SK-N-SH (cell line): ENCODE results near the gene EXOC2. TPM values are rescaled to one million over a fixed set of nuclear protein-coding genes. Genes with fewer than 3 reads are reported as not detected.

Experiments
- CTCF ChIA-PET: fragments of 300-600, 350-600 bp; formaldehyde crosslinking; extraction: SDS; loops from one replicate; lab custom pipeline; 2021; lab: Yijun Ruan, JAX
- POLR2A ChIA-PET: fragments of 350-600 bp; sonication (Branson Sonifier 250); formaldehyde crosslinking; extraction: SDS; loops from one replicate; lab custom pipeline; 2020; ENCODE audit warnings: antibody characterized with exemption, inconsistent platforms; lab: Yijun Ruan, JAX
- DNase-seq: peaks from one replicate; pipeline ENCODE4 v3.0.0; 2012
- H2AFZ ChIP-seq: fragments of 200-600 bp; sonication (generic); 2 replicates; pipeline ENCODE4 v1.8.1; 2016; ENCODE audit warnings: antibody characterized with exemption, mild to moderate bottlenecking, low read depth
- H3F3A ChIP-seq: fragments of 200-600 bp; sonication (generic); replicated peaks from 2 replicates; pipeline ENCODE3; 2016; ENCODE audit warnings: antibody characterized with exemption, mild to moderate bottlenecking; ENCODE audit not compliant: insufficient read depth
- H3K27ac ChIP-seq, 2 experiments: fragments of 200-500 bp in 1 of 2; fragments of 200-600 bp in 1 of 2; sonication (Bioruptor generic) in 1 of 2; sonication (generic), shearing (Covaris generic) in 1 of 2; 2 replicates each; pipeline versions ENCODE4 v1.5.1 to v1.6.1; 2014 to 2016; ENCODE audit warnings: low read depth in 2 of 2, inconsistent platforms in 1 of 2, low read length in 1 of 2, mild to moderate bottlenecking in 1 of 2, mixed read lengths in 1 of 2
- H3K27me3 ChIP-seq: fragments of 200-600 bp; sonication (generic), shearing (Covaris generic); 2 replicates; pipeline ENCODE4 v1.6.1; 2016; ENCODE audit warnings: mixed run types; ENCODE audit not compliant: insufficient read depth
- H3K36me3 ChIP-seq, 2 experiments: fragments of 200-500 bp in 1 of 2; fragments of 200-600 bp in 1 of 2; sonication (Bioruptor generic) in 1 of 2; sonication (generic) in 1 of 2; replicated peaks in 1 of 2; 2 replicates each; pipeline versions ENCODE3 to v1.5.1; 2014 to 2016; ENCODE audit warnings: low read length in 1 of 2, mild to moderate bottlenecking in 1 of 2; ENCODE audit not compliant: insufficient read depth in 2 of 2, control insufficient read depth in 1 of 2
- H3K4me1 ChIP-seq, 2 experiments: fragments of 200-500 bp in 1 of 2; fragments of 200-600 bp in 1 of 2; sonication (Bioruptor generic) in 1 of 2; sonication (generic), shearing (Covaris generic) in 1 of 2; 2 replicates each; pipeline versions ENCODE4 v1.5.1 to v1.6.1; 2014 to 2016; ENCODE audit warnings: low read depth in 1 of 2, low read length in 1 of 2, mixed run types in 1 of 2; ENCODE audit not compliant: insufficient read depth in 2 of 2, control insufficient read depth in 1 of 2
- H3K4me2 ChIP-seq: fragments of 200-600 bp; sonication (generic), shearing (Covaris generic); 2 replicates; pipeline ENCODE4 v1.6.1; 2017; ENCODE audit warnings: mixed run types
- H3K4me3 ChIP-seq, 2 experiments: fragments of 200-500 bp in 1 of 2; fragments of 200-600 bp in 1 of 2; sonication (Bioruptor generic) in 1 of 2; sonication (generic), shearing (Covaris generic) in 1 of 2; 2 replicates each; pipeline versions ENCODE4 v1.5.1 to v1.8.1; 2014 to 2016; ENCODE audit warnings: low read depth in 2 of 2, inconsistent platforms in 1 of 2, low read length in 1 of 2, mild to moderate bottlenecking in 1 of 2, mixed read lengths in 1 of 2, moderate library complexity in 1 of 2
- H3K79me2 ChIP-seq: fragments of 200-600 bp; sonication (generic); 2 replicates; pipeline ENCODE4 v1.8.1; 2017; ENCODE audit warnings: mild to moderate bottlenecking; ENCODE audit not compliant: insufficient read depth
- H3K9ac ChIP-seq: fragments of 200-600 bp; sonication (generic); 2 replicates; pipeline ENCODE4 v1.6.1; 2017; ENCODE audit warnings: mixed run types
- H3K9me2 ChIP-seq: fragments of 200-600 bp; sonication (generic); 2 replicates; pipeline ENCODE4 v1.6.1; 2017; ENCODE audit warnings: mixed run types
- H3K9me3 ChIP-seq: fragments of 200-600 bp; sonication (generic); 2 replicates; pipeline ENCODE4 v1.6.1; 2017; ENCODE audit warnings: mixed run types, mild to moderate bottlenecking, moderate library complexity
- H4K20me1 ChIP-seq: fragments of 200-600 bp; sonication (generic); 2 replicates; pipeline ENCODE4 v1.6.1; 2017; ENCODE audit warnings: mild to moderate bottlenecking, mixed run types; ENCODE audit not compliant: insufficient read depth
- EP300 ChIP-seq, 2 experiments: IDR thresholded peaks; 2 replicates each; pipeline versions ENCODE4 v1.4.0 to v1.6.1; 2012; ENCODE audit warnings: borderline replicate concordance in 1 of 2, low read depth in 1 of 2, low read length in 1 of 2
- FOXJ3 ChIP-seq: sonication (generic); formaldehyde crosslinking; IDR thresholded peaks from 2 replicates; pipeline ENCODE4 v1.5.1; 2020; ENCODE audit warnings: mild to moderate bottlenecking, missing genetic modification reagents
- MAX ChIP-seq: IDR thresholded peaks from 2 replicates; pipeline ENCODE4 v1.4.0; 2012; ENCODE audit warnings: low read depth
- PBX3 ChIP-seq: IDR thresholded peaks from 2 replicates; pipeline ENCODE4; 2012
- REST ChIP-seq: IDR thresholded peaks from 2 replicates; pipeline ENCODE4 v1.6.1; 2012; ENCODE audit warnings: mild to moderate bottlenecking, low read depth, low read length, moderate library complexity
- RXRA ChIP-seq: IDR thresholded peaks from 2 replicates; pipeline ENCODE4 v1.4.0; 2012; ENCODE audit warnings: low read depth, mild to moderate bottlenecking, borderline replicate concordance
- SIN3A ChIP-seq: IDR thresholded peaks from 2 replicates; pipeline ENCODE4 v1.6.1; 2012; ENCODE audit warnings: low read depth, mild to moderate bottlenecking, low read length, moderate library complexity, borderline replicate concordance
- SMC3 ChIP-seq: IDR thresholded peaks from 2 replicates; pipeline ENCODE4 v1.6.1; 2012; ENCODE audit warnings: low read depth, low read length, improper control_type of control experiment
- TEAD4 ChIP-seq: IDR thresholded peaks from 2 replicates; pipeline ENCODE4 v1.4.0; 2012; ENCODE audit warnings: mild to moderate bottlenecking, borderline replicate concordance; ENCODE audit not compliant: insufficient read depth
- USF1 ChIP-seq: IDR thresholded peaks from 2 replicates; pipeline ENCODE4 v1.4.0; 2012; ENCODE audit warnings: low read depth, borderline replicate concordance
- YY1 ChIP-seq: IDR thresholded peaks from 2 replicates; pipeline ENCODE4 v1.4.0; 2012; ENCODE audit warnings: low read depth, mild to moderate bottlenecking
- WGBS: methylation state at CpG from one replicate; pipeline ENCODE4 v1.1.6; 2017; ENCODE audit warnings: low lambda C conversion rate; 5-methylcytosine and 5-hydroxymethylcytosine counted together
- polyA plus RNA-seq, 3 experiments: library from polyadenylated mRNA; depleted of rRNA; stranded (reverse); fragments of >200 nt; gene quantifications; 2 replicates each; pipeline ENCODE4 v1.2.3, GENCODE V29; 2012

EXOC2 gene
- polyA plus RNA-seq, 1 of the 3 experiments (the other 2 are of a cell fraction): 10.6 TPM

- WGBS: 93% methylated on average over 3 of the region's 3 CpGs
These were observed 193.3 kb downstream of the EXOC2 start for GRCh38 chr6:499617-500016.

More at GRCh38 chr6:499617-500016, 193.3 kb downstream of the EXOC2 start:
- Histone ChIP-seq H3F3A (no peaks in the 10 kb centered on the region), H3K79me2 (no peaks in the 10 kb centered on the region), H3K9me3 (no peaks in the 10 kb centered on the region), H3K27me3 (no peaks in the 10 kb centered on the region), H3K4me1 (no peaks in the 10 kb centered on the region), H3K27ac (no peak overlapping the region), H4K20me1 (no peaks in the 10 kb centered on the region), H3K4me2 (no peak overlapping the region), H3K4me3 (no peak overlapping the region), H3K9ac (no peak overlapping the region), H3K9me2 (no peaks in the 10 kb centered on the region), H3K36me3 (peaks cover 16 to 28% of the 10 kb centered on the region in 2 experiments), H2AFZ (no peak overlapping the region)
- no peak for TF ChIP-seq MAX
- no peak for TF ChIP-seq YY1
- TF ChIP-seq FOXJ3: no peak
- TF ChIP-seq PBX3: no peak
- TF ChIP-seq EP300 (IDR thresholded peaks at IDR 0.05; ENCODE audit: borderline replicate concordance in 1 of 2, low read depth in 1 of 2, low read length in 1 of 2): no peak
- no peak for TF ChIP-seq SMC3
- TF ChIP-seq REST: no peak
- TF ChIP-seq RXRA: no peak
- no peak for TF ChIP-seq SIN3A
- TF ChIP-seq TEAD4: no peak
- TF ChIP-seq USF1: no peak
- POLR2A ChIA-PET: no interaction called here
- CTCF ChIA-PET: no interaction called here
- no peak for DNase-seq
